HG03469 (cell line): ENCODE data around the gene REEP5.
"Not testable (repeated sequence)": the region's sequence is repeated elsewhere in the genome, so short reads cannot be mapped to it uniquely, and the experiment has no call there.

Source experiments
- ATAC-seq: cut with Tn5 transposase; IDR thresholded peaks from one replicate; pipeline ENCODE4 v1.9.1; 2021; ENCODE audit warnings: mild to moderate bottlenecking, moderate library complexity, moderate number of reproducible peaks; ENCODE audit not compliant: unreplicated experiment

Gene REEP5

DNA sequence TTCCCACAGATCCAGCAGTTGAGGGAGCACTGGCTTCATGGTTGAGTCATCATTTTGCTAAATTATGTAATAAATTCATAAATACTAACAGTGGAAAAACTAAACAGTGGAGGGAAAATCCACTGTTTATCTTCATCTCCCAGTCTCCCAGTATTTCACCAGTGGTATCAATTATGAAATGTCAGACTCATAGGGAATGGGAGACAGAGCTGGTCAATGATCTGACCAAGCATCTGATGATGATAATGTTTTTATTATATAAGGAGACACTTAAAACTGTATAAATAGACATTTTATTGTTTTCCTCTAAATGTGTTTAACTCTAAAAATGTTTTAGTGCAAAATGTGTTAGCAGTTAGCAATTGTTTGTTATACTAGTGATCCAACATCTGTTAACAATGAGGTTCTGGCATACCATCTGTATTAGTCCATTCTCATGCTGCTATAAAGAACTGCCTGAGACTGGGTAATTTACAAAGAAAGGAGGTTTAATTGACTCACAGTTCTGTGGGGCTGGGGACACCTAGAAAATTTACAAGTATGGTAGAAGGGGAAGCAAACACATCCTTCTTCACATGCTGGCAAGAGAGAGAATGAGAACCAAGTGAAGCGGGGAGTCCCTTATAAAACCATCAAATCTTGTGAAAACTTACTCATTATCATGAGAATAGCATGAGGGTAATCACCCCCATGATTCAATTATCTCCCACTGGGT is 11.8 kb upstream of the REEP5 start:
- no peak for ATAC-seq

DNA sequence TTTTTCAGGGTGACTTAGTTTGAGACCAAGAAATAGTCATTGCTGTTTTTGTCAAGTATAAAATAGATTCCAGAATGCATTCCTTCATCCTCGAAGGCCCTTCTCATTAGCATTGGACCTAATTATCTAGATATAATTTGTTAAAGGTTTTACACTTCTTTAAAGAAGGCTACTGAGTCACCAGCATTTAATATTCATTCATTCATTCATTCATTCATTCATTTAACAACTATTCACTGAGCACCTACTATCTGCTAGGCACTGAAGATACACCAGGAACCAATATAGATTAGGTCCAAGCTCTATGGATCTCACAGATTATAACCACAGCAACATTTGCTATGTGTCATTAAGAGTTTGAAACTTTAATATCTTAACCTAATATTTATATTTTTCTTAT is 11.1 kb upstream of the REEP5 start:
- ATAC-seq = no peak

- no peak for ATAC-seq
Measured at GRCh38 chr5:112931473-112931872, 9.4 kb upstream of the REEP5 start.

DNA sequence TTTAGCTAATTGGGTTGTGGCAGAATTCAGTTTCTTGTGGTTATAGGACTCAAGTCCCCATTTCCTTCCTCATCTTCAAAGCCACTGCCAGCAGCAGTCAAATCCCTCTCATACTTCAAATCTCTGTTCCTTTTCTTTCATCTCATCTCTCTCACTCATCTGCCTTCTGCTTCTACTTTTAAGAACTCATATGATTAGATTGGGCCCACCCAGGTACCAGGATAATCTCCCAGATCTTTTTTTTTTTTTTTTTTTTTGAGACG is 8.0 kb upstream of the REEP5 start:
- peak; percentile 57 for ATAC-seq

DNA sequence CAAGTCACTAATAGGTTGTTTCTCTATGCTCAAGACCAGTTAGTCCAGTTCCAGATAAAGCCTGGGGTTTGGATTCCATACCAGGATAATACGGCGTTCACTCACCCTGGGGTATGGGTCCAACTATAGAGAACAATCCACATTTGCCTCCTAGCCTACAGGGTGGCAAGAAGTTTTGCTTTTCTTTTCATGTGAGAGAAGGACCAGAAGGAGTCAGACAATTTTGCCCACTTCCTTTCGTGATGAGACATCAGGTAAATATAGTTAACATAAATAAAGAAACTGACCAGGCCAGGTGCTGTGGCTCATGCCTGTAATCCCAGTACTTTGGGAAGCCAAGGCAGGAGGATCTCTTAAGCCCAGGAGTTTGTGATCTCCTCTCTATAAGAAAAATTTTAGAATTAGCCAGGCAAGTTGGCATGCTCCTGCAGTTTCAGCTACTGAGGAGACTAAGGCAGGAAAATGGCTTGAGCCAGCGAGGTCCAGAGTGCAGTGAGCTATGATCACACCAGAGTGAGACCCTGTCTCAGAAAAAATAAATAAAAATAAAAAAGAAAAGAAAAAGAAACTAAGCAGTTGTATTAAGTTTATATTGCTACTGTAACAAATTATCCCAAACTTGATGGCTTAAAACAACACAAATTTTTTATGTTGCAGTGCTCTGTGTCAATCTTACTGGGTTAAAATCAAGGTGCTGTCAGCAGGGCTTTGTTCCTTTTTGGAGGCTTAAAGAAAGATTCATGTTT is 7.5 kb upstream of the REEP5 start:
- ATAC-seq = peak; percentile 56

DNA sequence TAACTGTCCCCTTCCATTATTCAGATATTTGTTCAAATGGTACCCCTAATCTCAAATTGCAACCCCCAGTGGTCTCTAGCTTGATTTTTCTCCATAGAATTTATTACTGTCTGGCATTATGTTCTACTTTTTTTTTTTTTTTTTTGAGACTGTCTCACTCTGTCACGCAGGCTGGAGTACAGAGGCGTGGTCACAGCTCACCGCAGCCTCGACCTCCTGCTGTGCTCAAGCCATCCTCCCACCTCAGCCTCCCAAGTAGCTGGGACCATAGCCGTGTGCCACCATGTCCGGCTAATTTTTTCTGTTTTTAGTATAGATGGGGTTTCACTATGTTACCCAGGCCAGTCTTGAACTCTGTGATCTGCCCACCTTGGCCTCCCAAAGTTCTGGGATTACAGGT is 2.0 kb upstream of the REEP5 start:
- ATAC-seq = no peak

GRCh38 chr5:112923148-112923917 is 1.3 kb upstream of the REEP5 start:
- ATAC-seq = peak; percentile 37

- peak; percentile 17 for ATAC-seq
Measured at GRCh38 chr5:112921026-112921832, 798 bp downstream of the REEP5 start.

- no peak for ATAC-seq
Measured at GRCh38 chr5:112919972-112920371, 2.1 kb downstream of the REEP5 start.

- ATAC-seq = no peak
Measured at GRCh38 chr5:112918679-112919078, 3.3 kb downstream of the REEP5 start.

GRCh38 chr5:112918136-112918535 is 3.9 kb downstream of the REEP5 start:
- ATAC-seq = no peak

GRCh38 chr5:112917453-112917995 is 4.5 kb downstream of the REEP5 start:
- ATAC-seq = no peak

- ATAC-seq = no peak
Measured at GRCh38 chr5:112915831-112916230, 6.2 kb downstream of the REEP5 start.

DNA sequence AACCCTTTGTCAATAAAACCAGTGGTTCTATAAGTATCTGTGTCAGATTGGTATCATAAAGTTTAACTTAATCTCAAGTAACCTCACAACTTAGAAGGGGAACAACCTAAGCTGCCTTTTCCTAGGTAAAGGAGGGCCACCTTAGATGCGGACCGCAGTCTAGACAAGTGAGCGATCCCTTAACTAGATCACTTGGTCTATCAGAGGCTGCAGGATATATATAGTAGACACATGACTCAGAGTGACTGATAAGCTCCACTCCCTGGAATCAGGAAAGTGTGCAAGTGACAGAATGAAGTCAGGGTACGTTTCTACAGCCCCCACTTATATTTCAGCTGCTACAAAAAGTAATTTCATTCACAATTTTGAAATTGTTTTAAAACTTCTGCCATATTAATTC is 7.4 kb downstream of the REEP5 start:
- no peak for ATAC-seq

- ATAC-seq = no peak
Measured at GRCh38 chr5:112910529-112910928, 11.5 kb downstream of the REEP5 start.

DNA sequence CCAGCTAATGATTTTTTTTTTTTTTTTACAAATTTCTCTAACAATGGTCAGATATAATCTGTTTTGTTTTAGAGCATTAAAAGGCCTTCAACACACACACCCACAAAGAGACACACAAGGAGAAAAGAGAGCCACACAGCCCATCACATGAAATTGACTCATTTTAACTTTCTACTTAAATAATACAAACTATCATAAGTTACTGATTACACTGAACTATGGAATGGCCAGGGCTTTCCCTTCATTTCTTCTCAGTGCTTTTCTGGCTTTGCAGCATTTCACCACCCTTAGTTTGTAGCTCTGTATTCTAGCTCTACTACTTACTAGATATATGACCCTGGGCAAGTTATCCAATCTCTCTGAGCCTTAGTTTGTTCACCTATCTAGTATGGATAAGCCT is 13.2 kb downstream of the REEP5 start:
- no peak for ATAC-seq

GRCh38 chr5:112907166-112907631 is 14.8 kb downstream of the REEP5 start:
- ATAC-seq = no peak

DNA sequence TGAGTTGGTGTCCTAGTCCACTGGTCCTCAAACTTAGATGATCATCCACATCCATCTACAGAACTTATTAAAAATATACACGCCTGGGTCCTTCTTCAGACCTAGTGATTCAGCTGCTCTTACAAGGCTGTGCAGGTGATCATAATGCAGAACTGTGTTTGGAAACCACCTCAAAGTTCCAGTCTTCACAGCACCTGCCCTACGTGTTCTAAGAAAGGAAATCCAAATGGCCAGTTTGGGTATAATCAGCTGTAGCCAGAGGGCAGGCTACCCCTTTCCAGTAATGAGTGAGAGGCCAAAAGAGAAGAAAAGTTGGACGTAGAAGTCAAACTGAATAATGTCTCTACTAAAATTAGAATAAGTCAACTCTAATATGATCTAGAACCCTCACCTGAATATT is 15.4 kb downstream of the REEP5 start:
- no peak for ATAC-seq

- not testable (repeated sequence) for ATAC-seq
Measured at GRCh38 chr5:112904996-112905395, 17.0 kb downstream of the REEP5 start.

DNA sequence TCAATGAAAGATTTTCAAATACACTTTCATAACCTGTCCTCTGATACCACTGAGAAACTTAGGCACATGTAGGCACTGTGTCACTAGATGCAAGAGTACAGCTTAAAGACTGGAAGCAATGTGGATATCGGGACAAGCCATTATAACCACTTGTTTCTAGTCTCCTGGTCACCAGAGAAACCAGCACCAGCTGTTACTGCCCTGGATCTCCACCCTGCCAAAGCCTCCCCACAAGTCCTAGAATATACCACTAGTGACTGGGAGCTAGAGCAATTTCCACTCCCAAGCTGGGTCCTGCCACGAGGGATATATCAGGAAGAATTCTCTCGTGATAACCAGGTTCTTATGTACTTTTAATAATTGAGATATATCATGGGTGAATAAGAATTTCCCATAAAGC is 19.5 kb downstream of the REEP5 start:
- ATAC-seq = no peak

DNA sequence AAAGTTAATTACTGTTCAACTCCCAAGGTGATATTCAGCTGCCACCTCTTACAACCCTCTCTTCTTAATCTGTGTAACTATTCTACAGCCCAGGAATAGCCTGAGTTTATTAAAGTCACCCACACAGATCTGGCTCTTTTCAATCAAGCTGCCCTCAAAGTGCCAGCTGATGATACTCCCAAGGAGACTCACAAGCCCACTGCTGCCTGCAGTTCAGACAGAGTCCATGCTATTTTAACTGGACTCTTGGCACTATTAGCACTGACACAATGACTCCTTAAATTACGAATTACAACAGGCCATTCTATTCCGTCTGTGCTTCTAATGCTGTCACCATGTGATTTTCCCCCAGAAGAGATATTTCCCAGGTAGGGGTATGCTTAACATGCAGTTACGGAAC is 26.3 kb downstream of the REEP5 start:
- no peak for ATAC-seq
